ENCODE data around the gene TRIM9.

DNA sequence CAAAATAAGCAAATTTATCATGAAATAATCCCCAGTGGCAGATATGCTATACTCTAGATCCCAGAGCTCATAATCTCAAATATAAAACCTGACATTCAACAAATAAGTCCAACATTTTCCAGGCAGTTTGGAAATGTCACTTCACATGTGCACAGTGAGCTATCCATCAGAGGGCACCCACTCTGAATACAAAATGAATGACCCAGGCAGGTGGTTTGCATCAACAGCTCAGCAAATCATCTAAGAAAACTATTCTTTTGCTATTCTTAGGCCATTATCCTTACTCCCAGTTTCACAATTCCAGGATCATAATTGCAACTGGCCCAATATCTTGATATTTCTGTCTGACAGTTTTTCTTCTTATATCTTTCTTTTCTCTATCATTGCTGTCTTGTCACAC is 38.5 kb downstream of the TRIM9 start:
- TF ChIP-seq, protein P1, sequence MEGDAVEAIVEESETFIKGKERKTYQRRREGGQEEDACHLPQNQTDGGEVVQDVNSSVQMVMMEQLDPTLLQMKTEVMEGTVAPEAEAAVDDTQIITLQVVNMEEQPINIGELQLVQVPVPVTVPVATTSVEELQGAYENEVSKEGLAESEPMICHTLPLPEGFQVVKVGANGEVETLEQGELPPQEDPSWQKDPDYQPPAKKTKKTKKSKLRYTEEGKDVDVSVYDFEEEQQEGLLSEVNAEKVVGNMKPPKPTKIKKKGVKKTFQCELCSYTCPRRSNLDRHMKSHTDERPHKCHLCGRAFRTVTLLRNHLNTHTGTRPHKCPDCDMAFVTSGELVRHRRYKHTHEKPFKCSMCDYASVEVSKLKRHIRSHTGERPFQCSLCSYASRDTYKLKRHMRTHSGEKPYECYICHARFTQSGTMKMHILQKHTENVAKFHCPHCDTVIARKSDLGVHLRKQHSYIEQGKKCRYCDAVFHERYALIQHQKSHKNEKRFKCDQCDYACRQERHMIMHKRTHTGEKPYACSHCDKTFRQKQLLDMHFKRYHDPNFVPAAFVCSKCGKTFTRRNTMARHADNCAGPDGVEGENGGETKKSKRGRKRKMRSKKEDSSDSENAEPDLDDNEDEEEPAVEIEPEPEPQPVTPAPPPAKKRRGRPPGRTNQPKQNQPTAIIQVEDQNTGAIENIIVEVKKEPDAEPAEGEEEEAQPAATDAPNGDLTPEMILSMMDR (IDR thresholded peaks at IDR 0.05; ENCODE audit: low read depth, low read length) = no peak
- TF ChIP-seq EZH2phosphoT487 (IDR thresholded peaks at IDR 0.05; ENCODE audit: low read depth) = no peak

All from OCI-LY3 (cell line).